Measurements from ENCODE around the gene SORCS2.

SORCS2 gene

DNA sequence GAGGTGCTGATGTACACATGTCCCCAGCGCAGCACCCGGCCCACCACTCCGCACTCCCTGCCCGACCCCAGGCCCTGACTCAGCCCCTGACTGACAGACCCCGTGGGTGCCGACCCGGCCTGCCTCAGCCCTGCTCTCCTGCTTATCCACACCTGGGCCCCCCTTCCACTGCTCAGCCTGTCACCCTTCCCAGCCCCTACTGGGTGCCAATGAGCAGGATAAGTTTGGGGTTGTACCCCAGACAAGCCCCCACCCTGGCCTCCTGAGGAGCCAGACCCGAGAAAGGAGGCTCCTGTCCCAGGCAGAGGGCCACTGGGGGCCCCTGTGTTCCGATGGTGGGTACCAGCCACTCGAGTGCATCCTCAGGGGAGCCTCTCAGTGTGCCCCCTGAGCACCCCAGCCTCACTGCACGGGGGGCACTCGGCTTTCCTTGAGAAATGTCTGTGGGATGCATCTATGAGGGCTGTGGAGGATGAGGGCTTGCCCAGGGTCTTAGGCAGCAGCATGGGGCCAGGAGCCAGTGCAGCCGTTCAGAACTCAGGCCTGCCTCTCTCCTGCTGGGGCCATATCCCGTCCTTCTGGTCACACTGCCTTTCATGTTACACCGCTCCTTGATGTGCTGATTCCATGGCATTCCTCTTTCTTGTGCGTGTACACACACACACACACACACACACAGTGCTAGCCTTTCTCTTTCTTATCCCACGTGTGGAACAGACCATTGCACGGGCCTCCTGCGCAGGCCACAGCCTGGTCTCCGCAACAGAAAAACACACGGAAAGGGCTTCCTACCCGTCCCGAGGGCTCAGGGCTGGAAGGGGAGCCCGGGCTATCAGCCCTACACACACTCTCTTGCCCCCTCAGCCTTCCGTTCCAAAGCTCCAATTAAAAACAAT lies 462.5 kb downstream of the SORCS2 start:
- DNase-seq (ENCODE audit: low spot score), result no peak

DNA sequence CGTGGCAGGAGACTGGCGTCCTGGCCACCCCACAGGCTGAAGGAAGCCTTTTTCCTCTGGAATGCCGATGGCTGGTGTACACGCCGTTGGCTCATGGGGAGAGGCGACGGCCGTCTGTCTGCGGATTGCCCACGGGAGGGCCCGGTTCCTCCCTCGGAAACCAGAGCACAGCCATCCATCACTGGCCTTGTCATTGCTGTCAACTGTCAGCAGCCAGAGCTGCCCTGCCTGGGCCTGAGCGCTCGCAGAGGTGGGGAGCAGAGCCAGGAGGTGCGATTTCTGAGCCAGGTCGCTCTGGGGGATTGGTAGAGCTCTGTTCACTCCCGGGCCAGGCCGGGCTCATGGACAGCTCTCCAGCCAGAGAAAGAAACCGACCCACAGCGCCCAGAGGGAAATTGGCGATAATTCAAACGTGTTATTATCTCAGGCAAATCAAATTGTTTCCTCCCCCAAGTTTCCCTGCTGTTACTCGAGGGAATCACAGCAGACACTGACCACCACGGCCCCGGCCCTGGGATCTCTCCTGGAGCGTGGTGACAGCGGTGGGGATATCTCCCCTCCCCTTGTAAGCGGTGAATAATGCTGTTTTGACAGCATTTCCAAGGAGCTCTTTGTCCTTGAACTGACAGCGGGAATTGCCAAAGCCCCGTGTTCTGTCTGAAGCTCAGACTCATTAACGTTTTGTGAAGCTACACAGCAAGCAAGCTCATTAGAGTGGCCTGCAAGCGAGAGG lies 463.3 kb downstream of the SORCS2 start:
- DNase-seq (ENCODE audit: low spot score), result peak; percentile 50

DNA sequence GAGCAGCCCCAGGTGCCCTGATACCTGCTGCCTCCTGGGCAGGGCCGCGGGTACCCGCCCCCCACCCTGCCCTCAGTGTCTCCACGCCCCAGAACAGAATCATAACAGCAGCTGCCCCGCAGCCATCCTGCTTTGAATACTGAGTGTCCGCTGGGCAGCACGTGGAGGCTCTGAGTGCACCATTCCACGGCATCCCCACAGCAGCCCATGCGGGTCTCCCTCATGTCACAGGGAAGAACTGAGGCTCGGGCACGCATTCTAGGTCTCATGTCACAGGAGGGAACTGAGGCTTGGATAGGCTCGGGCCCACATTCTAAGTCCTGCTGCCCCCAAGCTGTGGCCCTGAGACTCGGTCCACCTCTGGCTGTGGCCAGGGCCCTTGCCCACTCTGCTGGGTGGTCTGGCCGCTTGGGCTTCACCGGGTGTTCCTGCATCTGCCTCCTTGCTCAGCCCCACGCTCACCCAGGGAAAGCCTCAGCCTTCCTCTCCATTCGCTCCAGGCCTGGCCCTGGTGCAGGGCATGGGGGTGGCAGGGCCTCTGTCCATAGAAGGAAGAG lies 464.0 kb downstream of the SORCS2 start:
- DNase-seq (ENCODE audit: low spot score), result no peak

DNA sequence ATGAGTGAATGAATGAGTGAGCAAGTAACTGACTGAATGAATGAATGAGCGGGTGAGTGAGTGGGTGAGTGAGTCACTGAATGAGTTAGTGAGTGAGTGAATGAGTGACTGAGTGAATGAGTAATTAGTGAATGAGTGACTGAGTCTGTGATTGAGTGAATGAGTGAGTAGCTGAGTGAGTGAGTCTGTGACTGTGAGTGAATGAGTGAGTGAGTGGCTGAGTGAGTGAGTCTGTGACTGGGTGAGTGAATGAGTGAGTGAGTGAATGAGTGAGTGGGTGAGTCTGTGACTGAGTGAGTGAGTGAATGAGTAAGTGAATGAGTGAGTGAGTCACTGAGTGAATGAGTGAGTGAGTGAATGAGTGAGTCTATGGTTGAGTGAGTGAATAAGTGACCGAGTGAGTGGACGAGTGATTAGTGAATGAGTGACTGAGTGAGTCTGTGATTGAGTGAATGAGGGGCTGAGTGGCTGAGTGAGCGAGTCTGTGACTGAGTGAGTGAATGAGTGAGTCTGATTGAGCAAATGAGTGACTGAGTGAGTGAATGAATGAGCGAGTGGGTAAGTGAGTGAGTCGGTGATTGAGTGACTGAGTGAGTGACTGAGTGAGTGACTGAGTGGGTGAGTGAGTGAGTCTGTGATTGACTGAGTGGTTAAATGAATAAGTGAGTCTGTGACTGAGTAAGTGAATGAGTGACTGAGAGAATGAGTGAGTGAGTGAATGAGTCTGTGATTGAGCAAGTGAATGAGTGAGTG lies 465.4 kb downstream of the SORCS2 start:
- no peak for DNase-seq (ENCODE audit: low spot score)

DNA sequence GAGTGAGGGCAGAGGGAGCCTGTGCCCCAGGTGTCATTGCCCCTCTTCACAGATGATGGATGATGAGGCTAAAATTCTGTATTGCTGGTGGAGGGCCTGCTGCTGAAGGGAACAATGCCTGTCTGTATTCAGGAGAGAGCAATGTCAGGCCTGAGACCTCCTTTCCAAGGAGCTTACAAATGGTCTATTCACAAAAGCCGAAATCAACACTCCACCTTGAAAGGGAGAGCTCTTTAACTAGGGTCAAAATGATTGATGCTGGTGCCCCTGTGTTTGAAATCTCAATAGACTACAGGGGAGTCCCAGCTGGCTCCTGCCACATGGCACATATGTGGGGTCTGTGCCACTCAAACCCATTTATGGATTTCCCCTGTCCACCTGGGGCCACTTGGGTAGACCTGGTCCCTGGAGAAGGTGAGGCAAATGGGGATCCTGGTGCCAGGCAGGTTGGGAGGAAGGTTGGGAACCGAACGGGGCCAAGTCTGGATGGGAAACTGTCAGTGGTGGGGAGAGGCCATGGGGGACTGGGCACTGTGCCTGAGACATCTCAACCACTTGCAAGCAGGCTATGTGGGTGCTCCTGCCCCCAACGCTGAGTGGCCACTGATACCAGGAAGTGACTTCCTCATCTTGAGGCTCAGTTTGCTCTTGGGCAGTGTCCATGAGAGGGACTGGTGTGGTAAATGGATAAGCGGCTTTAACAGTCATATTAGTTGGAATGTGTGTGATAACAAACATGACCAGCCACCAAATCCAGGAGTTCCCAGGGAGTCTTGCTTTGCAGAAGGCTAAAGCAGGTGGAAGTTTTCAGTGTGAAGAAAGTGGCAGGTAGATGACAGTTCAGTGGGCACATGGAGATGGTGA lies 466.2 kb downstream of the SORCS2 start:
- no peak for DNase-seq (ENCODE audit: low spot score)

DNA sequence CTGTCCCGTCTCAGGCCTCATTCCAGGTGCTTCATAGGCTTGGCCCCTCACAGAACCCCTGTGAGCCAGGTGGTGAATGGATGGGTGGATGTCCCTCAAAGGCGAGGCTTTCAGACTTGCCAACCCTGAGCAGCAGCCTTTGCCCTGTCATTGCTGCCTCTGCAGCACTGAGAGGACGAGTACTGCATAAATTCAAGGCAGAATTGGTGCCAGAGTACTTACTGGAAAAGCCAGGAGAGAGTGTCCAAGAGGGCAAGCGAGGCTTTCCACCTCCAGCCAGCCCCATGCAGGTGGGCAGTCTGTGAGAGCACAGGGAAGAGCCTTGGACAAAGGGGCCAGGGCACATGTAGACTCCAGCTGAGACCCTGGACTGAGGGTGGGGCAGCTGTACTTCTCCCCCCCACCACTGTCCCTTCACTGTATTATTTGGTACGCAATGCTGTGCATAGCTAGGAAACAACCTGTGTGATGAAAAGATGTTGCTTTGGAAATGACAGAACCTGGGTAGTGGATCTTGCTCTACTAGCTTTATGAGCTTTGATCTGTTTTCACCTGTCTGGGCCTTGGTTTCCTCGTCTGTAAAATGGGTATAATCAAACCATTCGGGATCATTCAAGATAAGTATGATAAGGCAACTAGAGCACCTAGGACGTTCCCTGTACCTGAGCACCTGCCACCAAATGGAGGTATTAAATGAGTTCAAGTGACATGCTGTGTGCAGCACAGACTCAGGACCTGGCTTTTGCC lies 467.3 kb downstream of the SORCS2 start:
- DNase-seq (ENCODE audit: low spot score), result no peak

DNA sequence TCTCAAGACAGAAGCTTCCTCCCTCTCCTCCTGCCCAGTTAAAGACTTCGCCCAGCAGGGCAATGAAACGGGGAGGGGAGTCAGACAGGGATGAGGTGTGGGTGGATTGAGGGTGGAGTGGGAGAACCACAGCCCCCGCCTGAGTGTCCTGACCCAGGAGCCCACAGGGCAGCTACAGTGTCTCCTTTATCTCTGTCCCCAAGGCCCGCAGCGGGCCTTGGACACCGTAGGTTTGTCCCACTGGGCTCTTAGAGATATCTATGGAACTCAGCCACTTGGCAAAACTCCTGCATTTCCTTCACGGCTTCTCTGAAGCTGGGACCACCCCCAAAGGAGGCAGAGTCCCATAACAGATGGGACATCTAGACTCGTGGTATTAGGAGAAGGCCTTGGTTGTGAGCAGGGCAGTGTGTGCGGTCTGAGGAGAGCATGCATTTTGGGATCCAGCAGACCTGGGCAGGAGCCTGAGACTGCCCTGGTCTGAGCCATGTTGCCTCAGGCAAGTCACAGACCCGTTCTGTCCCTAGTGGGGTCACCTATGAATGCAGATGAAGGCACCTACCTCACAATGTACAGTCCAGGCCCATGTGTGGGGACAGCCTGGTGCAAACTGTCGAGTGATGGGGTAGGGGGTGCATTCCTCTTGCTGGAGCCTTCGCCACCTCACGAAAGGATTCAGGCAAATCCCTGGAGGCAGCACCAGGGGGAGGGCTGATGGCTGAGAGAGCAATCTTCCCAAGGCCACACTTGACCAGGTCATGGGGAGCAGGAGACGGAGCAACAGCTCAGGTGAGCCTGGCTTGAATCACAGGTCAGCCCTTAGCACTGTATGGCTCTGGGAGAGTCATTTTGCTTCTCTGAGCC lies 468.1 kb downstream of the SORCS2 start:
- DNase-seq (ENCODE audit: low spot score), result no peak

DNA sequence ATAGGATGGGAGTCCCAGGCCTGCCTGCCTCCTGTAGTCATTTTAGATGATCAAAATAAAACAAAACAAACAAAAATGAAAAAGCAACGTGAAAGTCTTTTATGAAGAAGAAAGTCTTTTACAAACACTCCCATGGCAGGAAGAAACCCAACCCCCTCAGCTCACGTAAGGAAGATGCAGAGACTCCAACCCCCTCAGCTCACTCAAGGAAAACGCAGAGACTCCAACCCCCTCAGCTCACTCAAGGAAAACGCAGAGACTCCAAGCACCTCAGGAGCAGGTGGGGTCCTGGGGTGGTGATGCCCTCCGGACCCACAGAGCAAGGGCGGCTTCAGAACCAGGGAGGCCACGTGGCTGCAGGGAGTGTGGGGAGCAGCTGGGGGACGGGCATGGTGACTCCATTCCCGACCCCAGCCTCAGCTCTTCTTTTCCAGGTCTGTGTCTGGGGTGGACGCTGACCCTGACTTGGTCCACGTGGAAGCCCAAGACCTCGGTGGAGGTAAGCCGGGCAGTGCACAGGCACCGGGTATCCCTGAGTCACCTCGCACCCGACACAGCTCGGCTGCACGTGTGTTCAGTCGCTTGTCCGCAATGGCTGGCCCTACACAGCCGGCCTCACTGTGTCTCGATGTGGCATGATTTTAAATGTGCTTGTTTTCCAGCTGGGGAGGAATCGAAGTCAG lies 468.9 kb downstream of the SORCS2 start:
- no peak for DNase-seq (ENCODE audit: low spot score)

DNA sequence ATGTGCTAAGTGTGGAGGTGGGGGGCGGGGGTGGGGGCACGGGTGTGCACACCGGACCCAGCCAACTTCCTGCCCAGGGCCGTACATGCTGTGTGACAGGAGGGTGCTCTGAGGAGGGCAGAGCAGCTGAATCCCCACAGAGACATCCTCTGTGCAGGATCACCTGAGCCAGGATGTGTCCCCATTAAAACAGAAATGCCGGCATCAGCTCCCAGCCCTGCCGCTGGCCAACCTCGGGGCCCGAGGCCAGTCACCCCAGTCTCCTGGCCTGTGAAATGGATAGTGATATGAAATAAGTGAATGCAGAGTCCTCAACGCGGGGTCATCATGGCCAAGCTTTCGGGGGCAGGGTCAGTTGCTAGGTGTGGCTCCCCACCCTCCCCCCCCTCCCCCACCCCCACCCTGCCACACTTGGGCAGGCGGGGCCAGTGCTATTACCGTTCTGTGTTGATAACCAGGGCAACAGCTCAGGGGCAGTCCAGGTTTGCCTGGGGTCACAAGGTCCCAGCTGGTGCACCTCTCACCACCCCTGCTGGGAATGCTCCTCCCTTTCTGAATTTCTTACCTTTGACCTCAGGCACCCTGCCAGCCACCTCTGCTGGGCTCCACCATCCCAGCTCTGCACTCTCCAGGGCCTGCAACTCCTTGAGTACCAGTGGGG lies 469.6 kb downstream of the SORCS2 start:
- no peak for DNase-seq (ENCODE audit: low spot score)

DNA sequence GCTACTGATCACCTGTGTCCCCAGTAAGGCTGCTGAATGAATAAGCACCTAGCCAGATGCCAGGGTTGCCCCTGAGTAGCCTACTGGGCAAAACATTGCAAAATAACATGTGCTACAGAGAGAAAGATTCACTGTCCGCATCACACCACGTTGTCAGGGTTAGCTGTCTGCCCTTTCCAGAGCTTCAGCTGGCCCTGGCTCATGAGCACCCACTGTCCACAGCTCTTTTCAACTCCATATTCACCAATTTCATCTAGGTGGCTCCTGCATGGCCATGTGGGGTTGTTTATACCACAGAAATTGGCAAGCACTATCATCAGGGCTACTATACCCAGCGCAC lies 470.1 kb downstream of the SORCS2 start:
- no peak for DNase-seq (ENCODE audit: low spot score)

DNA sequence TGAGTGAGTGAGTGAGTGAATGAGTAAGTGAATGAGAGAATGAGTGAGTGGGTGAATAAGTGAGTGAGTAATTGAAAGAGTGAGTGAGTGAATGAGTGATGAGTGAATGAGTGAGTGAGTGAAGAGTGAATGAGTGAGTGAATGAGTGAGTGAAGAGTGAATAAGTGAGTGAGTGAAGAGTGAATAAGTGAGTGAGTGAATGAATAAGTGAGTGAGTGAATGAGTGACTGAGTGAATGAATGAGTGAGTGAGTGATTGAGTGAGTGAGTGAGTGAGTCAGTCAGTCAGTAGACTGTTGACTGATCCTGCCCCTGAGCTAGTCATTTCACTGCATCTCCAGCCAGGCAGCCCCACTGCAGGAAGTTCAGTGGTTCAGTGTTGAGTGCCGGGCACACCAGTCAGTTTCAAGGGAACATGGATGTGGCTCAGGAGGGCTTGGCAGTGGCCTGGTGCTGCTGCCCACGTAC lies 470.8 kb downstream of the SORCS2 start:
- no peak for DNase-seq (ENCODE audit: low spot score)

DNA sequence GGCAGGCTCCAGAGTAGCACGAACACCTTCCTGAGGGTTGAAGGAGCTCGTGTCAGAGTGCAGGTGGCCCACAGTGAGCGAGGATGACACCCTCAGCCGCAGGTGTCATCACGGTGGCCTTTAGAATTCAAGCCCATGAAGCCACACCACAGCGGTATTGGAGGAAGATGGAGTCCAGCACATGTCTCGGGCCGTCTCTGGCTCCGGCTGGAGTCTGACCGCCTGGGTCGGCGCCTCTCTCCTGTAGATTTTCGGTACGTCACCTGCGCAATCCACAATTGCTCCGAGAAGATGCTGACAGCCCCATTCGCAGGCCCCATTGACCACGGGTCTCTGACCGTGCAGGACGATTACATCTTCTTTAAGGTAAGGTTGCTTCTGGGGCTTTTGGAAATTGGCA lies 471.8 kb downstream of the SORCS2 start:
- no peak for DNase-seq (ENCODE audit: low spot score)

DNA sequence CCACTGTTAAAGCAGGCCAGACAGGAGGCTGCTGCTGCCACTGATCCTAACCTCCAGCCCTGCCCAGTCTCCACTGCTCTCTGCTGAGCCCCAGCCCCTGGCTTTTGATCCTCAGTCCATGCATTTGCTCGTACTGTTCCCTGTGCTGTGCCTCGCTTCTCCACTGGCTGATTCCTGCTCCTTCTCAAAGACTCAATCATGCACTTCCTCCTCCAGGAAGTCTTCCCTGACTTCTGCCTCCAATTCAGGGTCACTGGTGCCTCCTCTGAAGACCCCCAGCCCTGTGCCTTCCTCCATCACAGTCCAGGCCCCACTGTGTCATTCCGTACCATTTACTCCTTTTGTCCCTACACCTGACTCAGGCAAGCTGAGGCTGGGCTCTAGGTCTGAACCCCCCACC lies 473.0 kb downstream of the SORCS2 start:
- DNase-seq (ENCODE audit: low spot score), result no peak

DNA sequence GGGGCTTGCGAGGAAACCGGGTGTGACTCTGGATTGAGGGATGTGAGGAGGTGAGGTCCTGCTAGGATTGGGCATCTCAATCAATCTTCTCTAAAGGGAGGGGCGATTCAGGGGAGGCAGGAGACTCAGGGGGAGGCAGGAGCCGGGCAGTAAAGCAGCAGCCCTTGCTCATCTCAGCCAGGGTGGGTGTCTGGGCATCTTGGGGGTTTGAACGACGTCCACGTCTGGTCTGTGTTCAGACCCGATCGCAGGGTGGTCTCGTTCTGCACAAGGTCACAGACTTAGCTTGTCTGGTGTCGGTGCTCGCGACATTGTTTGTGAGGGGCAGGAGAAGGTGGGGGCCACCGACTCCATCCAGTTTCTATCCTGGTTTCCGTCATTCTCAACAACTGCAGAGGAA lies 473.7 kb downstream of the SORCS2 start:
- DNase-seq (ENCODE audit: low spot score), result no peak

DNA sequence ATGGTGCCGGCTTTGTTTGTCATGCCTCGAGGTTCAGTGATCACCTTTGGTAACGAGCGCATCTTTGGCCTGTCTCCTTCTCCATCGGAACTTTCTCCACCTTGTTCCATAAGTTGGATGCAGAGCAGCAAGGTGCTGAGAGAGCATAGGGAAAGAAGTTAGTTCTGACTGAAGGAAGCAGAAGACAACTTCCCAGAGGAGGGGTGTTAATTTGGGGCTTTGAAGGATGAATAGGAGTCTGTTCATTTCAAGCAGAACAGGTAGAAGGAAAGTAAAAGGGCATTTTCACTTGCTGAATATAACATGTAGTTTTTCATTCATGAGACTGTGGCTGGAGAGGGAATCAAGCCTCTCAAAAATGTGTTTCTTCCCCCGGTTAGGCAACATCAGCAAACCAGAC lies 474.4 kb downstream of the SORCS2 start:
- no peak for DNase-seq (ENCODE audit: low spot score)

DNA sequence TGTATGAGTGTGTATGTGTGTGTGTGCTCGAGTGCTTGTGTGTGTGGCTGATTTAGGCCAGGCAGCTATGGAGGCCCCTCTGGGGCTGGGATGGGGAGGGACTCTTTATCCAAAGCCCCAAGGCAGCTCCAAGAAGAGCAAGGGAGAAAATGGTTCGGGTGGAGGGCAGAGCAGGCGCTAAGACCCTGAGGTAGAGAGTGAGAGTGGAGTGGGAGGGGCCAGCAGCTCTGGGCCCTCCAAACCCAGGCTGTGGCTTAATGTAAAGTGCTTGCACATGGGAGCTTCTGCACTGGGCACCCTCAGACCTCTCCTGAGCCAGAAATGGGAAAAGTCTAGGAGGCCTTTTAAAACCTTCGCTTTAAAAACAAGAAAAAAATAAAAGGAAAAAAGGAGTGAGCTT lies 475.9 kb downstream of the SORCS2 start:
- no peak for DNase-seq (ENCODE audit: low spot score)

DNA sequence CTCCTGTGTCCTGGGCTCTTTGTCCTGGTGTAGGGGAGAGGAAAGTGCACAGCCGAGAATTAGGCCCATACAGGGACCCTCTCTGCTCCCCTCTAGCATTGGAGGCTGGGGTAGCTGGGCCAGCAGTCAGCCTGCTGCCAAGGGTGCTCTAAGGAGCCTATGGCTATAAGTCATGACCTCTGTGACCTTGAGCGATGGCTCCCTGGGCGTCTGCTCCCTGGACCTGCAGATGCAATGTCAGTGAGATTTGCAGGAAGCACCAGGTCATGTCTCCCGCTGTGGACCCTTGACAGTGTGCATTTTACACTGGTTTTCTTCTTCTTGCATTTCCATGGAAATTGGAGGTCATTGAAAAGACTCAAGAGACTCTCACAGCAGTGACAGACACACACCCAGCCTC lies 476.5 kb downstream of the SORCS2 start:
- DNase-seq (ENCODE audit: low spot score), result no peak

DNA sequence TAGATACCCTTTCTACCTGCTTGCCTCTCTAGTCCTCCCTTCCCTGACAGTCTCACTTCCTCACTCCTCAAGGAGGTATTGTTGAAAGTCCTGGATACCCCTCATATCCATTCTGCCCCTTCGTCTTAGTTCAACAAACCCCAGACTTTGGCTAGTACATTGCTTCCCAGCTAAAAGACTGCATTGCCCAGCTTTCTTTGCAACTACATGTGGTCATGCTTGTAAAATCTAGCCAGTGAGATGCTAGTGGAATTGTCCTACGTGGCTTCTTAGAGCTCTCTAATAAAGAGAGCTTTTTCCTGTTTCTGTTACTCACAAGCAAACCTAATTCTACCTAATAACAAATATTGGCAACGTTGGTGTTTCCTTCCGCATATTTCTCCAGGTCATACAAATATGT lies 480.3 kb downstream of the SORCS2 start:
- DNase-seq (ENCODE audit: low spot score), result no peak

DNA sequence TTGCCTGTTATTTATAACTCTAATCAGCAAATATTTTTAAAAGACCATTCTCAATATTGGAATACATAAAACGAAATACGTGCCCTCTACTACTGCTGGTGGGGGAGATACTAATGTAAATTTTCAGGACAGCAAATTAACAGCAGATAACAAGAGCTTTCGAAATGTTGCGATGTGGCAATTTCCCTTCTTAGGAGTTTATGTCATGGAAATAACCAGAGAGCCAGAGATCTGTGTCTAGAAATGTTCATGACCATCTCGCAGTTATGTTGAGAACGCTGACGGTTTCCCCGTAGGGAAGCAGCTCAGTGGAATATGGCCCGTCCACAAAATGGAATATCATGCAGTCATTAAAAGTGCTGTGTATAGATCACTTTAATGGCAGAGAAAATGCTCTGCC lies 480.8 kb downstream of the SORCS2 start:
- no peak for DNase-seq (ENCODE audit: low spot score)

All from kidney capillary endothelial cell (primary cell).